H7 (cell line): ENCODE results near the gene ELF1. TPM values are rescaled to one million over a fixed set of nuclear protein-coding genes. Genes with fewer than 3 reads are reported as not detected.
"Not testable (repeated sequence)": the region's sequence is repeated elsewhere in the genome, so short reads cannot be mapped to it uniquely, and the experiment has no call there.

Experiments
- DNase-seq: peaks from one replicate; pipeline ENCODE4 v3.0.0; 2012
- H3K27me3 ChIP-seq: 2 replicates; pipeline ENCODE4 v1.6.0; 2011; ENCODE audit warnings: mild to moderate bottlenecking, low read length; ENCODE audit not compliant: control insufficient read depth, insufficient read depth
- H3K36me3 ChIP-seq: replicated peaks from 2 replicates; pipeline ENCODE4 v1.5.1; 2011; ENCODE audit warnings: low read length; ENCODE audit not compliant: control insufficient read depth, insufficient read depth
- H3K4me3 ChIP-seq: 2 replicates; pipeline ENCODE4 v1.5.1; 2011; ENCODE audit warnings: low read depth, mild to moderate bottlenecking, control low read depth, low read length, moderate library complexity; ENCODE audit not compliant: insufficient read depth
- total RNA-seq: library from RNA; depleted of rRNA; stranded (reverse); fragments of >200 nt; shearing (Covaris generic); gene quantifications from 2 replicates; pipeline ENCODE4 v1.2.3, GENCODE V29; 2014; rRNA removed

Gene ELF1
- total RNA-seq, 1 experiment from 2014 or later = 18.6 TPM

- H3K4me3 ChIP-seq, H3K27me3 ChIP-seq, H3K36me3 ChIP-seq, DNase-seq: not testable (repeated sequence)
Observed at GRCh38 chr13:40900568-40900967, 118.5 kb downstream of the ELF1 start.

DNA sequence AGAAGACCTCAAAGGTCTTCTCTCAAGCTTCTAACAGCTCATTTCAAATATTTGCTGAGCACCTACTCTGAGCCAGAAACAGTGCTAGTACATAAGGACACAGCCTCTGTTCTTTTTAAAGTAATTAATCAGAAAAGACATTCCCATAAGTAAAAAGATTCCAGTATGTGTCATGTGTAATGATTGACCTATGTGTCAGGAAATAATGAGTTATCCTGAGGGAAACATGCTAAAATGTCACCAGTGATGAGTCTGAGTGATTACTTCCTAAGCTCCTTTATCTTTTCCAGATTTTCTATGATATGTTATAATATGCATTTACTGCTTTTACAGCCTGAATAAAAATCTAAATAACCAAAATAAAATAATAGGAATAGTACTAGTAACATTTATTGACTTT lies 122.1 kb downstream of the ELF1 start:
- no peak for DNase-seq
- H3K27me3 ChIP-seq = no peaks in the 10 kb centered on the region
- no peak overlapping the region for H3K4me3 ChIP-seq
- no peaks in the 10 kb centered on the region for H3K36me3 ChIP-seq

- H3K27me3 ChIP-seq = no peaks in the 10 kb centered on the region
- no peak overlapping the region for H3K4me3 ChIP-seq
- no peaks in the 10 kb centered on the region for H3K36me3 ChIP-seq
- no peak for DNase-seq
Observed at GRCh38 chr13:40895227-40896184, 123.6 kb downstream of the ELF1 start.

DNA sequence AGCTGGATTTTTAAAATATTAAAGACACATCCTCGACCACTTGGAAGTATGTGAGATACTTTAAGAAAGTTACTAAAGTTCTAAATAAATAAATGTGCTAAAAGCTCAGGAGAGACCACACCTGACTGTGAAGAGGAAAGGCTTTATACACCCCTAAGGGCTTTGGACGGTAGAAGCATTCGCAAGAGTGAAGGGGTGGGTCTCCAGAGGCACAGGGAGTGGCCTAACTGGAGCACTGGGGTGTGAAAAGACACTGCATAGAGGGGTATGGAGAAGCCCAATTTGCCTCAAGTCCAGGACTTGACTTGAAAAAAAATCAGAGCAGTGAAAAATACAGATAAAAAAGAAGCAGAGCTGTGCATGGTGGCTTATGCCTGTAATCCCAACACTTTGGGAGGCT lies 125.5 kb downstream of the ELF1 start:
- not testable (repeated sequence) for H3K4me3 ChIP-seq, H3K36me3 ChIP-seq, H3K27me3 ChIP-seq, DNase-seq

- no peak for DNase-seq
- Histone ChIP-seq H3K27me3 (no peaks in the 10 kb centered on the region), H3K4me3 (no peak overlapping the region), H3K36me3 (no peaks in the 10 kb centered on the region)
Observed at GRCh38 chr13:40886017-40886416, 133.1 kb downstream of the ELF1 start.

DNA sequence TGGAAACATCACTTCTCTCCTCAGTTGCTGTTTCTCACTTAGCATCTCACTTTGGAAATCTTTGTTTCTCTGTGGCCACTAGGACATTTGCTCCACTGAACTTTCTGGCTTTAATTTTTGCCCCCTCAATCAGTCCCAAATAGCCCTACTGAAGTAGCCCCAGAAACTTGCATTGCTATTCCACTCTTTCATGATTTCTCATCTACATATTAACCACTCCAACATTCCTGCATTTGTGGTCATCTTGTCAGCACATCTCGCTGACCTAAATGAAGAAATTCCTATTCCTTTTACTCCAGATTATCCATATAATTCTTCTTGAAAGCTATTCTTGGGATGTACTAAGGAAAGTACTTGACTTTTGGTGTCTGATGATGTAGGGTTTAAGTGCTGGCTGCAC lies 134.9 kb downstream of the ELF1 start:
- not testable (repeated sequence) for H3K4me3 ChIP-seq, DNase-seq, H3K27me3 ChIP-seq, H3K36me3 ChIP-seq

Other genes with a start within 250 kb of the ELF1 start
- gene MRPS31, start 248.1 kb downstream of the ELF1 start, total RNA-seq = 27.0 and 38.5 TPM in 2 replicates
- gene SLC25A15, start 229.7 kb downstream of the ELF1 start, total RNA-seq = 33.8 and 36.0 TPM in 2 replicates
- gene WBP4, start 42.2 kb upstream of the ELF1 start, total RNA-seq = 6.6 and 9.2 TPM in 2 replicates
- gene KBTBD6, start 113.5 kb upstream of the ELF1 start, total RNA-seq = 8.4 and 10.8 TPM in 2 replicates
- 13.3 and 15.1 TPM in 2 replicates for gene KBTBD7, start 175.3 kb upstream of the ELF1 start, total RNA-seq
- 10.1 and 10.3 TPM in 2 replicates for gene MTRF1, start 244.3 kb upstream of the ELF1 start, total RNA-seq